ENCODE data around the gene CAMSAP1.

Gene CAMSAP1

GRCh38 chr9:135882011-135882410 is 25.3 kb downstream of the CAMSAP1 start:
- no peak for DNase-seq (ENCODE audit: low read depth in 1 of 2, low spot score in 1 of 2)

- no peak for DNase-seq (ENCODE audit: low read depth in 1 of 2, low spot score in 1 of 2)
Measured at GRCh38 chr9:135880438-135880837, 26.9 kb downstream of the CAMSAP1 start.

DNA sequence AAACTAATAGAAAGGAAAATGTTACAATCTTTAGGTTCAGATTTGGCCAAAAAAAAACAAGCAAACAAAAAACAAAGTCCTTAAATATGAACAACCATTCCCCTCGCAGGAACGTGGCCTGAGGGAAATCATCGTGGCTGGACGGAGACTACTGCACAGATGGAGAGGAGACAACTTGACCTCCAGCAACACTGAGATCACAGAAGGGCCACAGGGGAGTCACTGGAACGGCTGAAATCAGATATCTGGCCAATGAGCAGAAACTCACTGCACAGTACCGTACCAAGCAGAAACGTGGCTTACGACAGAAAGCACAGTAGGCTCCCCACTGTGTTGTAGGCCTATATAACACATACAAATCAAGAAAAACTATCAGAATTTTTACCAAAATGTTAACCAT is 27.7 kb downstream of the CAMSAP1 start:
- no peak for DNase-seq (ENCODE audit: low read depth in 1 of 2, low spot score in 1 of 2)

DNA sequence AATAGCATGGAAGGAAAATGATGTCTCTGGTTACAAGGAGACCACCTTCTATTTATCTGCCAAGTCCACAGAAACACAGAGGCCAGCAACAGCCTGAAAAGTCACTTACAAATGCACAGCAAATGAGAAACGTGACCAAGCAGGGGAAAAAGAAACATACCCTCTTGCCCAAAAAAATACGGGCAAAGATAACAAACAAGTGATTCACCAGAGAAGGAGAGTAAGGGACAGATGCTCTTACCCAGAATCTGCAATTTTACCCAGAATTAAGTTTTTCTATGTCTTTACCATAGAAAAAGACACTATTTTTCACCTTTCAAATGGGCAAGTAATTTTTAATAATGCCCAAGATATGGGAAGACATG is 28.1 kb downstream of the CAMSAP1 start:
- no peak for DNase-seq (ENCODE audit: low read depth in 1 of 2, low spot score in 1 of 2)

DNA sequence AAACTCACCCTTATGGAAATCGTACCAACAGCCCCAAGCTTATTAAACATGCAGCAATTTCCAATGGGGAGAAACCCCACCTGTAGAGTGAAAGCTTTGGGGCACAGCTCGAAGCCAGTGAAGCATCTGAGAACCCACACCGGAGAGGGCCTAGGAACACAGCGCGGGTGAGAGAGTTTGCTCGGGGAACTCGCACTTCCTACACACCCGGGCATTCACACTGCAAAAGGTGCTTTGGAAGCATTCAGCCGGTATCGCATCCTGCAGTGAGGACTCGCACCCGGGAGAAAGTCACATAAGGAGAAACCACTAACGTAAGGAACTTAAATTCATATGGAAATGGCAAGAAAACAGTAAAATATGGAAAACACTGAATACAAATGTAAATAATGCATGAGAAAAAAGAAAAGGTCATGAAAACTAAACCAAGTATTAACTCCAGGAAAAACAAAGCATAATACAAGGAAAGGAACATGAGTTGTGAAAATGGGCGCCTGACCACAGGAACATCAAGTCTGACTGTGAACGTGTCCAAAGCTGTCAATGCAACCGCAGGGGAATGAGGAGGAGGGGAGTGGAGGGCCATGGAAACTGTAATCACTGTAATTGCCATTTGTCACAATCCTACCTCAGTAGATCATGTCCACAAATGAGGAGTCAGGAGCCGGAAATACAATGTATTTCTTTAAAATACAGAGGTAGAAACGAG is 28.7 kb downstream of the CAMSAP1 start:
- DNase-seq (ENCODE audit: low read depth in 1 of 2, low spot score in 1 of 2), result no peak

GRCh38 chr9:135877791-135878527 is 29.4 kb downstream of the CAMSAP1 start:
- no peak for DNase-seq (ENCODE audit: low read depth in 1 of 2, low spot score in 1 of 2)

DNA sequence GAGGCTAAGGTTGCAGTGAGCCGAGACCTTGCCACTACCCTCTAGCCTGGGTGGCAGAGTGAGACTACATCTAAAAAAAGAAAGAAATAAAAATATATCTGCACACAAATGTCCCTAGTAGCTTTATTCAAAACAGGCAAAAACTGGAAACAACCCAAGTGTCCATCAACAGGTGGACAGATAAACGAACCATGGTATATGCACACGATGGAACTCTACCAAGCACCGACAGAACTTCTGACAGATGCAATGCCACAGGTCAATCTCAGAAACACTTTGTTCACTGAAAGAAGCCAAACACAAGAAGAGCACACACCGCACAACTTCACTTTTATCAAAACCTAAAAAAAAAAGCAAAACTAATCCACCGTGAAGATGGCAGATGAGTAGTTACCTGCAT is 30.4 kb downstream of the CAMSAP1 start:
- DNase-seq (ENCODE audit: low read depth in 1 of 2, low spot score in 1 of 2), result no peak

DNA sequence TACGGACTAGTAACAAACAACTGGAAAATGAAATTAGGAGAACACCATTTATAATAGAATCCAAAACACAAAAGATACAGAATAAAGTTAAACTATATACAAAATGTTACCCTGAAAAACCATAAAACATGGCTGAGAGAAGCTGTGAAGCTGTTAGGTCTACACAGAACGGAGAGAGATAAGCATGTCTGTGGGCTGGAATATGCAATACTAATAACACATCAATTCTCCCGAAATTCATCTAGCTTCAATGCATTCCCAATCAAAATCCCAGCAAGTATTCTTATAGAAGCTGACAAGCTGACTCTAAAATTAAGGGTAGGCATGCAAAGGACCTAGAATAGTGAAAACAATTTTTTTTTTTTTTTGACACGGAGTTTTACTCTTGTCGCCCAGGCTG is 32.5 kb downstream of the CAMSAP1 start:
- no peak for DNase-seq (ENCODE audit: low read depth in 1 of 2, low spot score in 1 of 2)

GRCh38 chr9:135869909-135870308 is 37.4 kb downstream of the CAMSAP1 start:
- DNase-seq (ENCODE audit: low read depth in 1 of 2, low spot score in 1 of 2), result no peak

DNA sequence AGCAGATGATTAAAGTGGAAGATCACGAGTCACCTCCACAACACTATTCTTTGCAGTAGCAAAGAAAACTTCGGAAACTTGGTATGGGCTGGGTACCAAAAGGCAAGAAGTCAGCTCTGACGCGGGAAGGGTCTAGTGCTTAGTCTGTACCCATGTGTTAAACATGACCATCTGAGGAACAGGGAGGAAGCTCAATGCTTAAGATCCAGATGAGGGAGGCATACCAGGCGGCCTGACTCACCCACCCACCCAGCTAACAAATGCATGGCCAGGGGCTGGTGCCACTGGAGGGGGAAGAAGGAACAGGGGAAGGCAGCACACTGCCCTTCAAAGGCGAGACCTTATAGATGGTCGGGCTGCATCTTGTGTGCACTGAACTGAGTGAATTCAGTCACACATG is 41.8 kb downstream of the CAMSAP1 start:
- no peak for DNase-seq (ENCODE audit: low read depth in 1 of 2, low spot score in 1 of 2)

GRCh38 chr9:135864447-135865049 is 42.8 kb downstream of the CAMSAP1 start:
- DNase-seq (ENCODE audit: low read depth in 1 of 2, low spot score in 1 of 2), result peak; percentile 42 to 66

GRCh38 chr9:135862809-135863208 is 44.5 kb downstream of the CAMSAP1 start:
- DNase-seq (ENCODE audit: low read depth in 1 of 2, low spot score in 1 of 2), result no peak

DNA sequence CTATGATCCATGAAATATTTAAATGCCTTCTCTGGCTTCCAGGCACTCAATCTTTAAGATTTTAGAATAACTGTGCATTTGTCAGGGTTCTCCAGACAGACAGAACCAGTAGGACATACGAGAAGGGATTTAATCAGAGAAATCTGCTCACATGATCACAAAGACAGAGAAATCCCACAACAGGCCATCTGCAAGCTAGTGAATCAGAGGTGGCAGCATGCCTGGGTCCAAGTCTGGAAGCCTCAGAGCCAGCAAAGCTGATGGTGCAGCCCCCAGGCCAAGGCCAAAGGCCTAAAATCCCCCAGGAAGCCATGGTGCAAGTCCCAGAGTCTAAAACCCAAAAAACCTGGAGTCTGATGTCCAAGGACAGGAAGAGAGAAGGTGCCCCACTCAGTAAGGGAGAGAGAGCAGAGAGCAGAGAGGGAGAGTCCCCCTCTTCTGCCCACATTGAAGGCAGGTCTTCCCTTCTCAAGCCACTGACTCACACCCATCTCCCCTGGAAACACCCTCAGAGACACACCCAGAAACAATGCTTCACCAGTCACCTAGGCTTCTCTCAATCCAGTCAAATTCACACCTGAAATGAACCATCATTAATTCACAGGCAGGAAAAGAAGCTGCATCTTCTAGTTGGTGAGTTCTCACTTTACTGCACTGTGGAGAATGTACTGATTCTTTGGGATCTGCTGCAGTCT is 48.7 kb downstream of the CAMSAP1 start:
- DNase-seq (ENCODE audit: low read depth in 1 of 2, low spot score in 1 of 2), result no peak

DNA sequence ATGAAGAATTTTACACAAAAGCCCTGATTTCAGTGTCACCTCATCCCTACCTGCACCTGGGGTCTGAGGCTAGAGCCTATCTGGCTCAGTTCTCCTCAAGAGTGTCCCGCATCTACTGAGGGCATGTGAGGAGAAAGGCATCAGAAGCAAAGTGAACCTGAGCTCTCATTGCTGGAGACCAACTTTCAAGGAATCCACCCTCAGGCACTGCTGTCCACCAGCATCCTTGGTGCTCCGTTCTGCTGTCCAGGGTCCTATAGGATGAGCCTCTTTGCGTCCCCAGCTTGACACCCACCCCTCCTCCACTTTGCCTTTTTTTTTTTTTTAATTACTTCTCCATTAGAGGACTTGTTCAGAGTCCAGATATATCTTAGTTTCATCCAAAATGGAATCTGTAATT is 49.5 kb downstream of the CAMSAP1 start:
- no peak for DNase-seq (ENCODE audit: low read depth in 1 of 2, low spot score in 1 of 2)

GRCh38 chr9:135857371-135857786 is 50.0 kb downstream of the CAMSAP1 start:
- DNase-seq (ENCODE audit: low read depth in 1 of 2, low spot score in 1 of 2), result no peak

GRCh38 chr9:135851748-135852147 is 55.6 kb downstream of the CAMSAP1 start:
- no peak for DNase-seq (ENCODE audit: low read depth in 1 of 2, low spot score in 1 of 2)

DNA sequence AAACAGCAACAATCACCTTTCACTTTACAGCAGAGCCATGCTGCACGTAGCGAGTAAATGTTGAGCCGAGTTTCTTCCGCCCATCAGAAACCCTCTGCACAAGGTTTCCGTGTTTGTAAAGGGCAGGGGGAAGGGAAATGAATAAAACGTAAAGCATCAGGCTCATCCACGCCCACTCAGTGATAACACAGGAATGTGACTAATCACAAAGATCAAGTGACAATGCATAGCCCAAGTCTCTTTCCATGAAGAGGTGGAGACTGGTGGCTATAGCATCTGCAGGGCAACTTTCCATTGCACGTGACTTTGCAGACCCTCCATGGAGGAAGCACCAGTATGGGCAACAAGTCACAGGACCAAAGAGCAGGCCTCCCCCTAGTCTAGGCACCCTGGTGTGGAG is 56.6 kb downstream of the CAMSAP1 start:
- DNase-seq (ENCODE audit: low read depth in 1 of 2, low spot score in 1 of 2), result no peak

GRCh38 chr9:135849181-135849580 is 58.2 kb downstream of the CAMSAP1 start:
- DNase-seq (ENCODE audit: low read depth in 1 of 2, low spot score in 1 of 2), result no peak

DNA sequence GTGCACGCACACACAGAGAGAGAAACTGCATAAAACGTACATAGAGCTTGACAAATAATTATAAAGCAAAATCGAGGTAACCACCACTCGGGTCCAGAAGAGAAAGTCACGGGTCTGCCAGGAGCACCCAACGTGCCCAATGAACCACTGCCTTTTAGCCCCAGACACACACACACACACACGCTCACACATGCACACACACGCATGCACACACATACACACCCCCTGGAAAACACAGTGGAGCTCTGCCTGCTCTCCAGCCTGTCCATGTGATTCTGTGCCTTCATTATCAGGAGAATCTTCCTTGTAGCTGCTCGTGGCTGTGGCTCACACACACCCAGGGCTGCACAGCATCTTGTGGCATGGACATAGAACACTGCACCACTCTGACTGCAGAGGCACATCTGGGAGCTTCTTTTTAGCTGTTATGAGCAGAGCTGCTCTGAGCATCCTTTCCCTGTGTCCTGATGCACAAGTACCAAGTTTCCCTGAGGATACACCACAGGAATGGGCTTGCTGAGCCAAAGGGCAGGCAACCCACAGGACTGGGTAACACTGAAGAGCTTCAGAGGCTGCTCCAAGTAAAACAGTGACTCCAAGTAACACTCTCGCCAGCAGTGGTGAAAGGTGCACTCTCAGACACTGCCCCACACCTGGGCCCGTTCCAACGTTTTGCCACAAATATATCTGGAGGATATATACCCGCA is 58.9 kb downstream of the CAMSAP1 start:
- no peak for DNase-seq (ENCODE audit: low read depth in 1 of 2, low spot score in 1 of 2)

DNA sequence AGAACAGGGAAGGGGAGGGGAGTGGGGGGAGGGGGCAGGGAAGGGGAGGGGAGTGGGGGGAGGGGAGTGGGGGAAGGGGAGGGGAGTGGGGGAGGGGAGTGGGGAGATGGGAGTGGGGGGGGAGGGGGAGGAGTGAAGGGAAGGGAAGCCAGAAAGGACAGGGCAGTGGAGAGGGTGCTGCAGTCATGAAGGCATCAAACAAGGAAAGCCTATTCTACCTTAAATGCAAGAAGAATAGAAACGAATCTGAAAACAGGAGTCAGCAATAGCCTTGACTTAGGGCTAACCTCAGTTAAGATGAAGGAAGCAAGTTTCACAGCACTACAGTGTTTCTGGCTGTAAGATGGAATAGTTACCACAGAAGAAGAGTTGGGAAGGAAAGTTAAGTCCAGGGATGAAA is 59.5 kb downstream of the CAMSAP1 start:
- DNase-seq (ENCODE audit: low read depth in 1 of 2, low spot score in 1 of 2), result no peak

- no peak for DNase-seq (ENCODE audit: low read depth in 1 of 2, low spot score in 1 of 2)
Measured at GRCh38 chr9:135840539-135840938, 66.8 kb downstream of the CAMSAP1 start.
